Caco-2 (cell line): ENCODE measurements around the gene GADL1. TPM values are rescaled to one million over a fixed set of nuclear protein-coding genes. Genes with fewer than 3 reads are reported as not detected.

Source experiments
- BruUV-seq: library from RNA; stranded (reverse); fragments of 400-500 nt; replicated peaks from 2 replicates; lab custom pipeline; 2021; lab: Mats Ljungman, UMichigan
- CTCF ChIA-PET: fragments of 300-600 bp; sonication (Branson Sonifier 250); formaldehyde crosslinking; loops from one replicate; lab custom pipeline; 2022; ENCODE audit warnings: antibody characterized with exemption; lab: Charles Lee
- POLR2A ChIA-PET: fragments of 300-600 bp; sonication (Branson Sonifier 250); formaldehyde crosslinking; loops from one replicate; lab custom pipeline; 2022; ENCODE audit warnings: antibody characterized with exemption; lab: Charles Lee
- DNase-seq, 2 experiments: peaks; one replicate each; pipeline versions ENCODE4 v3.0.0 to v3.0.0-alpha.2; 2020 to 2022
- H3K27me3 ChIP-seq: replicated peaks from 2 replicates; pipeline ENCODE4 v1.6.0; 2011; ENCODE audit warnings: low read length; ENCODE audit not compliant: control insufficient read depth, insufficient read depth
- H3K36me3 ChIP-seq: 2 replicates; pipeline ENCODE4 v1.5.1; 2011; ENCODE audit warnings: low read length; ENCODE audit not compliant: control insufficient read depth, insufficient read depth
- H3K4me1 ChIP-seq: fragments of 250-450 bp; sonication (Bioruptor Pico); 2 replicates; pipeline ENCODE4 v1.5.1; 2020; ENCODE audit warnings: mild to moderate bottlenecking
- H3K4me3 ChIP-seq: 2 replicates; pipeline ENCODE4 v1.5.1; 2011; ENCODE audit warnings: low read depth, mild to moderate bottlenecking, control low read depth, low read length
- H3K9me3 ChIP-seq: fragments of 250-450 bp; sonication (Bioruptor Pico); 2 replicates; pipeline ENCODE4 v1.5.1; 2020; ENCODE audit warnings: mild to moderate bottlenecking, moderate library complexity
- H3K27ac Mint-ChIP-seq: one replicate; pipeline ENCODE4 v1.8.0; 2022; ENCODE audit warnings: mixed read lengths; ENCODE audit not compliant: unreplicated experiment
- H3K27me3 Mint-ChIP-seq: one replicate; pipeline ENCODE4 v1.8.0; 2022; ENCODE audit warnings: mixed read lengths; ENCODE audit not compliant: insufficient read depth, unreplicated experiment
- H3K36me3 Mint-ChIP-seq: one replicate; pipeline ENCODE4 v1.8.0; 2022; ENCODE audit warnings: mild to moderate bottlenecking, mixed read lengths; ENCODE audit not compliant: insufficient read depth, unreplicated experiment
- H3K4me1 Mint-ChIP-seq: one replicate; pipeline ENCODE4 v1.8.0; 2022; ENCODE audit warnings: low read depth, mixed read lengths; ENCODE audit not compliant: unreplicated experiment
- H3K4me3 Mint-ChIP-seq: one replicate; pipeline ENCODE4 v1.8.0; 2022; ENCODE audit warnings: mild to moderate bottlenecking, moderate library complexity, mixed read lengths; ENCODE audit not compliant: unreplicated experiment
- H3K9me3 Mint-ChIP-seq: one replicate; pipeline ENCODE4 v1.8.0; 2022; ENCODE audit warnings: mixed read lengths; ENCODE audit not compliant: unreplicated experiment
- intact Hi-C: fragments of 100-400 bp; cut with micrococcal nuclease; formaldehyde crosslinking; loops from one replicate; pipeline ENCODE4 v1.10.0; 2022; ENCODE audit not compliant: unreplicated experiment
- total RNA-seq: library from RNA; stranded (reverse); gene quantifications from 2 replicates; pipeline ENCODE4 v1.2.3, GENCODE V29; 2022
- TF ChIP-seq, protein P1 (sequence below), 2 experiments: fragments of 200-600 bp in 1 of 2; IDR thresholded peaks; 1 replicate in 1 of 2; 2 replicates in 1 of 2; pipeline versions ENCODE4 v1.5.1 to v1.8.0; 2011 to 2022; ENCODE audit warnings: antibody characterized with exemption in 1 of 2, control low read depth in 1 of 2, inconsistent platforms in 1 of 2, low read depth in 1 of 2, low read length in 1 of 2, mild to moderate bottlenecking in 1 of 2, moderate library complexity in 1 of 2; ENCODE audit not compliant: insufficient read depth in 1 of 2, severe bottlenecking in 1 of 2, unreplicated experiment in 1 of 2

GADL1 gene
- total RNA-seq, 1 experiment from 2014 or later, result 6.2 TPM

DNA sequence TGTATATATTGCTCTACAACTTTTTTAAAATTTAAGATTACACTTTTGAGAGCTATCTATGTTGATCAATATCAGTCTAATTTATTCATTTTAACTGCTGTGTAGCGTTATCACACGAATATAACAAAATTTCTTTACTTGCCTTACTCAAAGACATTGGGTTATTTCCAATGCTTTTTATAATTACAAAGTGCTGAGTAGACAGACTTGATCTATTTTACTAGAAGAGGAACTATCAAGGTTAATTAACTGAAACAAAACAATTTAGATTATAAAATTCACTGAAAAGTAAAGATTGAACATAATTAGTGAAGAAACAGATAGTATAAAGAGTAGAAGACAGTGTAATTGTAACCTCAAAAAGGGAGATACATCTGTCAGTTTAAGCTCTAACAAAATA is 182.6 kb downstream of the GADL1 start:
- CTCF ChIA-PET, result no interaction called here
- Mint-ChIP-seq H3K27ac (no peak overlapping the region), H3K4me3 (no peak overlapping the region), H3K36me3 (no peaks in the 10 kb centered on the region), H3K4me1 (peaks cover 4% of the 10 kb centered on the region), H3K27me3 (no peaks in the 10 kb centered on the region), H3K9me3 (peaks cover 7% of the 10 kb centered on the region)
- intact Hi-C loops, result no loop called here
- BruUV-seq, result no TSS peak
- TF ChIP-seq, protein P1, sequence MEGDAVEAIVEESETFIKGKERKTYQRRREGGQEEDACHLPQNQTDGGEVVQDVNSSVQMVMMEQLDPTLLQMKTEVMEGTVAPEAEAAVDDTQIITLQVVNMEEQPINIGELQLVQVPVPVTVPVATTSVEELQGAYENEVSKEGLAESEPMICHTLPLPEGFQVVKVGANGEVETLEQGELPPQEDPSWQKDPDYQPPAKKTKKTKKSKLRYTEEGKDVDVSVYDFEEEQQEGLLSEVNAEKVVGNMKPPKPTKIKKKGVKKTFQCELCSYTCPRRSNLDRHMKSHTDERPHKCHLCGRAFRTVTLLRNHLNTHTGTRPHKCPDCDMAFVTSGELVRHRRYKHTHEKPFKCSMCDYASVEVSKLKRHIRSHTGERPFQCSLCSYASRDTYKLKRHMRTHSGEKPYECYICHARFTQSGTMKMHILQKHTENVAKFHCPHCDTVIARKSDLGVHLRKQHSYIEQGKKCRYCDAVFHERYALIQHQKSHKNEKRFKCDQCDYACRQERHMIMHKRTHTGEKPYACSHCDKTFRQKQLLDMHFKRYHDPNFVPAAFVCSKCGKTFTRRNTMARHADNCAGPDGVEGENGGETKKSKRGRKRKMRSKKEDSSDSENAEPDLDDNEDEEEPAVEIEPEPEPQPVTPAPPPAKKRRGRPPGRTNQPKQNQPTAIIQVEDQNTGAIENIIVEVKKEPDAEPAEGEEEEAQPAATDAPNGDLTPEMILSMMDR (IDR thresholded peaks at IDR 0.05; ENCODE audit: insufficient read depth in 1 of 2, low read depth in 1 of 2, low read length in 1 of 2, severe bottlenecking in 1 of 2, unreplicated experiment in 1 of 2), result no peak
- no peaks in the 10 kb centered on the region; the same call in 1 of the 2 replicates for H3K9me3 ChIP-seq
- no peaks in the 10 kb centered on the region for H3K36me3 ChIP-seq
- H3K27me3 ChIP-seq, result no peaks in the 10 kb centered on the region
- peaks cover 11% of the 10 kb centered on the region; the same call in 1 of the 2 replicates for H3K4me1 ChIP-seq
- POLR2A ChIA-PET, result no interaction called here
- DNase-seq, result no peak
- no peak overlapping the region for H3K4me3 ChIP-seq

DNA sequence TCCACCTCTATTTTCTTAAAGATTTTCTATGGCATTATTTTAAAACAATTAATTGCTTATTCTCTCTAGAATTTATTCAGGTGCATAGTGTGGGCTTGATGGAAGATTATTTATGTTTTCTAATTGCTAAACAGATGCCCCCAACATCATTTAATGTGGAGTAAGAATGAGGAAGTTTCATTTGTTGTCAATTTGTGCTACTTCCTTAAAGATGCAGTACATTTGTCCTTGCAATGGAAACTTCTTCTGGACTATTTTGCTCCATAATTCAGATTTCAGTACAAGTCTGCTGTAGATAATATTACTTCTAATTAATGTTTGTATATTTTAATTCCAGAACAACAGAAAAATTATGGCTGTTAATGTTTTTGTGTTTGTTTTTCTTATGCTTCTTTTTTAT is 183.3 kb downstream of the GADL1 start:
- no TSS peak for BruUV-seq
- intact Hi-C loops, result no loop called here

DNA sequence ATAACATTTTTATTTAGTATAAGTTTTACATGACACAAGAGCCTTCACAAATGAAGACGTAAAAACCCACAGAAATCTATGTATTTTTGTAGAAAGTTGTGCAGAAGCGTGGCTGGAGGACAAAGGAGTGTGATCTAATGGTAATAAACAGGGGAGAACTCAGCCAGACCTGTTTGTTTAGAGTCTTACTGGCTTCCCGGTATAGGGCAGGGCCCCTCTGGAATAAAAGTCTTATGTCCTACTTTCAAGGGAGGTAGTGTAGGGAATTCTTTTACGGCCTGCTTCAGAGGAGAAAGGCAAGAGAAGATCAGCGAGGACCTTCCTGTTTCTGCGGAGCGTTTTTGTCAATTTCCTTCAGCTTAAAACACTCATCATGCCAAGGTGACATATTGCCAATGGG is 184.4 kb downstream of the GADL1 start:
- CTCF ChIA-PET, result no interaction called here
- Histone ChIP-seq H3K9me3 (no peaks in the 10 kb centered on the region; the same call in 1 of the 2 replicates), H3K36me3 (no peaks in the 10 kb centered on the region), H3K27me3 (no peaks in the 10 kb centered on the region), H3K4me3 (no peak overlapping the region), H3K4me1 (peaks cover 11% of the 10 kb centered on the region; the same call in 1 of the 2 replicates)
- TF ChIP-seq, protein P1 (IDR thresholded peaks at IDR 0.05; ENCODE audit: insufficient read depth in 1 of 2, low read depth in 1 of 2, low read length in 1 of 2, severe bottlenecking in 1 of 2, unreplicated experiment in 1 of 2), result no peak
- H3K9me3 Mint-ChIP-seq, result peaks cover 9% of the 10 kb centered on the region
- H3K4me3 Mint-ChIP-seq, result no peak overlapping the region
- POLR2A ChIA-PET, result no interaction called here
- H3K36me3 Mint-ChIP-seq, result peaks cover 6% of the 10 kb centered on the region
- H3K27ac Mint-ChIP-seq, result no peak overlapping the region
- intact Hi-C loops, result no loop called here
- no peaks in the 10 kb centered on the region for H3K4me1 Mint-ChIP-seq
- BruUV-seq, result no TSS peak
- DNase-seq, result no peak
- no peaks in the 10 kb centered on the region for H3K27me3 Mint-ChIP-seq

More for the DNA sequence above, 183.3 kb downstream of the GADL1 start:
- DNase-seq, result no peak
- no peaks in the 10 kb centered on the region; the same call in 1 of the 2 replicates for H3K9me3 ChIP-seq
- H3K36me3 Mint-ChIP-seq, result peaks cover under 1% of the 10 kb centered on the region
- H3K27ac Mint-ChIP-seq, result no peak overlapping the region
- no peaks in the 10 kb centered on the region for H3K27me3 Mint-ChIP-seq
- ChIA-PET CTCF (no interaction called here), POLR2A (no interaction called here)
- H3K36me3 ChIP-seq, result no peaks in the 10 kb centered on the region
- H3K9me3 Mint-ChIP-seq, result peaks cover 9% of the 10 kb centered on the region
- H3K4me3 ChIP-seq, result no peak overlapping the region
- TF ChIP-seq, protein P1 (IDR thresholded peaks at IDR 0.05; ENCODE audit: insufficient read depth in 1 of 2, low read depth in 1 of 2, low read length in 1 of 2, severe bottlenecking in 1 of 2, unreplicated experiment in 1 of 2), result no peak
- H3K4me3 Mint-ChIP-seq, result no peak overlapping the region
- no peaks in the 10 kb centered on the region for H3K4me1 Mint-ChIP-seq
- no peaks in the 10 kb centered on the region for H3K27me3 ChIP-seq
- H3K4me1 ChIP-seq, result peaks cover 11% of the 10 kb centered on the region; the same call in 1 of the 2 replicates
